Measurements from ENCODE around the gene HS6ST2. TPM values are rescaled to one million over a fixed set of nuclear protein-coding genes. Genes with fewer than 3 reads are reported as not detected.

Gene HS6ST2
- total RNA-seq, 1 experiment from 2014 or later: 7.4 TPM

DNA sequence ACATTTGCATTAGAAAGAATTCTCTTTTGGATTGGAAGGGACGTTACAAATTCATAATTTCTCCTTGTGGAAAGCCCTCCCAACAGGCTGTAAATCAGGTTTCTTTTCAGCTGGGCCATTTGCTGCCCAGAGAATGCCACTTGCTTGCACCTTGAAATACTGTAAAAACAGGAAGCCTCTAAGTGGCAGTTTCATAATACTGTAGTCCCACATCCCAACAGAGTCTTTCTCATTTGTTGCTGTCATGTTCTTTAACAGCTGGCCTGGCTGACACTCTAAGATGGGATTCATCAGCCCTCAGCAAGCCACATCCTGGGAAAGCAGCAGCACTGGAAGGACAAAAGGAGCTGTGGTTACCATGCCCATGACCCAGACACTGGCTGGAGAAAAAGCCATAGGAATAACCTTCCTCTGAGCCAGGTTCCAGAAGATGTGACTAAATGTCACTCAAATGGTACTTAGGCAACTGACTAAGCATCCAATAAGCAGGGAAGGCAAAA lies 247.7 kb downstream of the HS6ST2 start:
- Histone ChIP-seq H3K4me2 (ENCODE audit: low read length) (no peak overlapping the region), H2AFZ (ENCODE audit: low read length) (no peak overlapping the region), H3K9me3 (ENCODE audit: low read length) (no peaks in the 10 kb centered on the region), H3K27ac (ENCODE audit: low read length) (no peak overlapping the region), H3K36me3 (ENCODE audit: low read depth, low read length) (no peaks in the 10 kb centered on the region), H4K20me1 (ENCODE audit: low read length) (no peaks in the 10 kb centered on the region), H3K79me2 (ENCODE audit: low read length) (no peaks in the 10 kb centered on the region), H3K9ac (ENCODE audit: low read length) (no peak overlapping the region), H3K4me1 (ENCODE audit: insufficient read depth, low read length) (no peaks in the 10 kb centered on the region), H3F3A (ENCODE audit: low read length, unreplicated experiment) (no peaks in the 10 kb centered on the region), H3K4me3 (ENCODE audit: low read length) (no peak overlapping the region), H3K9me2 (replicated peaks; ENCODE audit: low read length) (no peaks in the 10 kb centered on the region), H3K27me3 (ENCODE audit: low read length) (no peaks in the 10 kb centered on the region)
- POLR2A ChIA-PET (ENCODE audit: unreplicated experiment): no interaction called here
- TF ChIP-seq, protein P1, sequence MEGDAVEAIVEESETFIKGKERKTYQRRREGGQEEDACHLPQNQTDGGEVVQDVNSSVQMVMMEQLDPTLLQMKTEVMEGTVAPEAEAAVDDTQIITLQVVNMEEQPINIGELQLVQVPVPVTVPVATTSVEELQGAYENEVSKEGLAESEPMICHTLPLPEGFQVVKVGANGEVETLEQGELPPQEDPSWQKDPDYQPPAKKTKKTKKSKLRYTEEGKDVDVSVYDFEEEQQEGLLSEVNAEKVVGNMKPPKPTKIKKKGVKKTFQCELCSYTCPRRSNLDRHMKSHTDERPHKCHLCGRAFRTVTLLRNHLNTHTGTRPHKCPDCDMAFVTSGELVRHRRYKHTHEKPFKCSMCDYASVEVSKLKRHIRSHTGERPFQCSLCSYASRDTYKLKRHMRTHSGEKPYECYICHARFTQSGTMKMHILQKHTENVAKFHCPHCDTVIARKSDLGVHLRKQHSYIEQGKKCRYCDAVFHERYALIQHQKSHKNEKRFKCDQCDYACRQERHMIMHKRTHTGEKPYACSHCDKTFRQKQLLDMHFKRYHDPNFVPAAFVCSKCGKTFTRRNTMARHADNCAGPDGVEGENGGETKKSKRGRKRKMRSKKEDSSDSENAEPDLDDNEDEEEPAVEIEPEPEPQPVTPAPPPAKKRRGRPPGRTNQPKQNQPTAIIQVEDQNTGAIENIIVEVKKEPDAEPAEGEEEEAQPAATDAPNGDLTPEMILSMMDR (conservative IDR thresholded peaks at IDR 0.05; ENCODE audit: low read depth, low read length): no peak
- TF ChIP-seq EZH2phosphoT487 (IDR thresholded peaks at IDR 0.05; ENCODE audit: borderline replicate concordance, low read length) (no peak), EZH2 (IDR thresholded peaks at IDR 0.05; ENCODE audit: low read length, unreplicated experiment) (no peak)
- intact Hi-C loops (cut with micrococcal nuclease): no loop called here
- CTCF ChIA-PET: no interaction called here
- no TSS peak for BruUV-seq (replicated peaks)
- ATAC-seq (no peak), DNase-seq (no peak)

DNA sequence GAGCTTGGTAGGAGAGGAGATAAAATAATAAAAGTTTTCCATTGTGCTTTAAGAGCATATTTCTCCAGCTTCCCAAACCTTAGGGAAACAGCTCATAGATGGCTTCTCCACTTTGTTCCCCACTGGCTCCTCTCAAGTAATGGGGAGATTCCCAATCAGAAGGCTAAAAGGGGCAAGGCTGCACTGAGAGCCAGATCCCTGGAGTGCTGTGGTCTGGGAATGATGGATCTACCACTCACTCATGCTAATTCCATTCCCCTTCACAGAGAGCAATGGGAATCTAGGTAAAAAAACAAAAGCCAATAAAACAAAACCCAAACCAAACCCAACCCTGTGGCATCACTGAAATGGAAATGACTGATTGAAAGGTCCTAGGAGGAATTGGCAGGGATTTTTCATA lies 249.9 kb downstream of the HS6ST2 start:
- Histone ChIP-seq H3K9me3 (ENCODE audit: low read length) (no peaks in the 10 kb centered on the region), H3F3A (ENCODE audit: low read length, unreplicated experiment) (no peaks in the 10 kb centered on the region), H3K36me3 (ENCODE audit: low read depth, low read length) (no peaks in the 10 kb centered on the region), H3K27ac (ENCODE audit: low read length) (no peak overlapping the region), H3K4me1 (ENCODE audit: insufficient read depth, low read length) (no peaks in the 10 kb centered on the region), H3K9ac (ENCODE audit: low read length) (no peak overlapping the region), H4K20me1 (ENCODE audit: low read length) (no peaks in the 10 kb centered on the region), H2AFZ (ENCODE audit: low read length) (no peak overlapping the region), H3K4me3 (ENCODE audit: low read length) (no peak overlapping the region), H3K9me2 (replicated peaks; ENCODE audit: low read length) (no peaks in the 10 kb centered on the region), H3K79me2 (ENCODE audit: low read length) (no peaks in the 10 kb centered on the region), H3K4me2 (ENCODE audit: low read length) (no peak overlapping the region), H3K27me3 (ENCODE audit: low read length) (no peaks in the 10 kb centered on the region)
- CTCF ChIA-PET: no interaction called here
- intact Hi-C loops (cut with micrococcal nuclease): no loop called here
- no peak for DNase-seq
- BruUV-seq (replicated peaks): no TSS peak
- ATAC-seq: no peak
- no peak for TF ChIP-seq EZH2phosphoT487 (IDR thresholded peaks at IDR 0.05; ENCODE audit: borderline replicate concordance, low read length)
- TF ChIP-seq, protein P1 (conservative IDR thresholded peaks at IDR 0.05; ENCODE audit: low read depth, low read length): no peak
- no peak for TF ChIP-seq EZH2 (IDR thresholded peaks at IDR 0.05; ENCODE audit: low read length, unreplicated experiment)
- POLR2A ChIA-PET (ENCODE audit: unreplicated experiment): no interaction called here

DNA sequence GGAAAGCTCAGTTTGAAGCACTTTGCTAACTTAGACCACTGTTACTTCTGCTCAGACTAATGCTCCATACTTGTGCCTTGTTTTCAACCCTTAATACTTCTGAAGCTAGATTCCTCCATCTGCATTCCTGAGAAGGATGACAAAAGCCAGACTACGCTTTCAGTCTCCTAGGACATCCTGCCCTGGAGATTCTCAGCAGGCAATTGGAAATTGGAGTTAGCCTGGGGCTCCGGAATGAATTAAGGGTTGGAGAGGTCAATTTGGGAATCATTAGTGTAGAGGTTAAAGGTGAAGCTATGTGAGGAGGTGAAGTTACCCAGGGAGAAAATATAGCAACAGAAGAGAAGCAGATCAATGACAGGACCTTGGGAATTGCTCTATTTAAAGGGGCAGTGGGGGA lies 253.7 kb downstream of the HS6ST2 start:
- no peaks in the 10 kb centered on the region for H3F3A ChIP-seq (ENCODE audit: low read length, unreplicated experiment)
- H3K9me3 ChIP-seq (ENCODE audit: low read length): no peaks in the 10 kb centered on the region
- H3K9me2 ChIP-seq (replicated peaks; ENCODE audit: low read length): no peaks in the 10 kb centered on the region
- H3K36me3 ChIP-seq (ENCODE audit: low read depth, low read length): no peaks in the 10 kb centered on the region
- intact Hi-C loops (cut with micrococcal nuclease): no loop called here
- DNase-seq (no peak), ATAC-seq (no peak)
- H3K79me2 ChIP-seq (ENCODE audit: low read length): no peaks in the 10 kb centered on the region
- no peaks in the 10 kb centered on the region for H3K4me1 ChIP-seq (ENCODE audit: insufficient read depth, low read length)
- TF ChIP-seq, protein P1 (conservative IDR thresholded peaks at IDR 0.05; ENCODE audit: low read depth, low read length): no peak
- TF ChIP-seq EZH2phosphoT487 (IDR thresholded peaks at IDR 0.05; ENCODE audit: borderline replicate concordance, low read length) (no peak), EZH2 (IDR thresholded peaks at IDR 0.05; ENCODE audit: low read length, unreplicated experiment) (no peak)
- H3K27ac ChIP-seq (ENCODE audit: low read length): no peak overlapping the region
- ChIA-PET POLR2A (ENCODE audit: unreplicated experiment) (no interaction called here), CTCF (no interaction called here)
- no peaks in the 10 kb centered on the region for H4K20me1 ChIP-seq (ENCODE audit: low read length)
- BruUV-seq (replicated peaks): no TSS peak
- no peak overlapping the region for H3K9ac ChIP-seq (ENCODE audit: low read length)
- no peaks in the 10 kb centered on the region for H3K27me3 ChIP-seq (ENCODE audit: low read length)
- no peak overlapping the region for H2AFZ ChIP-seq (ENCODE audit: low read length)
- no peak overlapping the region for H3K4me2 ChIP-seq (ENCODE audit: low read length)
- H3K4me3 ChIP-seq (ENCODE audit: low read length): no peak overlapping the region
